ENCODE results near the gene BCAS1.

DNA sequence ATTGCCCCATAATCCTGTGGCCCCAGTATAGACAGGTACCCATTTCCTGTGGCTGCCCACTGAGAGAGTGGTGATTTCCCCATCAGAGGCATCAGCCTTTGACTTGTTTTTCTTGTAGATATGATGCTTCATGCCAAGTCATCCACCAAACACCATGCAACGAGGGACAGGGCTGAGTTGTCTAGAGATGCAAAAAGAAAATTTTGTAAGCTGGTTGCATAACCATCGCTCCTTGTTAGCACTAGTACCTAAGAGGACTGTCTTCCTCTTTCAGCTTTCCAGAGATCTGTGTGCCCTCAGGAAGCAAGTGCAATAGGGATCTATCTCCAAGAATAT, 166.8 kb downstream of the BCAS1 start:
- TF ChIP-seq, protein P1, sequence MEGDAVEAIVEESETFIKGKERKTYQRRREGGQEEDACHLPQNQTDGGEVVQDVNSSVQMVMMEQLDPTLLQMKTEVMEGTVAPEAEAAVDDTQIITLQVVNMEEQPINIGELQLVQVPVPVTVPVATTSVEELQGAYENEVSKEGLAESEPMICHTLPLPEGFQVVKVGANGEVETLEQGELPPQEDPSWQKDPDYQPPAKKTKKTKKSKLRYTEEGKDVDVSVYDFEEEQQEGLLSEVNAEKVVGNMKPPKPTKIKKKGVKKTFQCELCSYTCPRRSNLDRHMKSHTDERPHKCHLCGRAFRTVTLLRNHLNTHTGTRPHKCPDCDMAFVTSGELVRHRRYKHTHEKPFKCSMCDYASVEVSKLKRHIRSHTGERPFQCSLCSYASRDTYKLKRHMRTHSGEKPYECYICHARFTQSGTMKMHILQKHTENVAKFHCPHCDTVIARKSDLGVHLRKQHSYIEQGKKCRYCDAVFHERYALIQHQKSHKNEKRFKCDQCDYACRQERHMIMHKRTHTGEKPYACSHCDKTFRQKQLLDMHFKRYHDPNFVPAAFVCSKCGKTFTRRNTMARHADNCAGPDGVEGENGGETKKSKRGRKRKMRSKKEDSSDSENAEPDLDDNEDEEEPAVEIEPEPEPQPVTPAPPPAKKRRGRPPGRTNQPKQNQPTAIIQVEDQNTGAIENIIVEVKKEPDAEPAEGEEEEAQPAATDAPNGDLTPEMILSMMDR (conservative IDR thresholded peaks at IDR 0.05 in 1 of 2, IDR thresholded peaks at IDR 0.05 in 1 of 2; ENCODE audit: extremely low read depth in 1 of 2, insufficient read depth in 1 of 2, low read depth in 1 of 2, low read length in 2 of 2): no peak
- TF ChIP-seq EZH2 (IDR thresholded peaks at IDR 0.05; ENCODE audit: borderline replicate concordance, low read length): no peak
